Kidney glomerular epithelial cell (primary cell): Measurements from ENCODE around the gene SLC1A1.

Experiments used
- DNase-seq: peaks from one replicate; lab custom pipeline; 2025; lab: John Stamatoyannopoulos, UW

SLC1A1 gene

GRCh38 chr9:4489919-4490704 lies at the start of gene SLC1A1:
TSS of gene SLC1A1 (plus strand) at chr9:4490468. CDS start at chr9:4490680, 212 bp downstream.
- DNase-seq: peak; percentile 87

- DNase-seq: no peak
Measured at GRCh38 chr9:4442806-4443205, 47.5 kb upstream of the SLC1A1 start.

- DNase-seq: no peak
Measured at GRCh38 chr9:4443439-4443838, 46.8 kb upstream of the SLC1A1 start.

GRCh38 chr9:4461437-4461836 lies 28.8 kb upstream of the SLC1A1 start:
- DNase-seq: no peak

- no peak for DNase-seq
Measured at GRCh38 chr9:4463824-4464223, 26.4 kb upstream of the SLC1A1 start.

GRCh38 chr9:4464911-4465513 lies 25.3 kb upstream of the SLC1A1 start:
- no peak for DNase-seq

- no peak for DNase-seq
Measured at GRCh38 chr9:4465910-4466309, 24.4 kb upstream of the SLC1A1 start.

- no peak for DNase-seq
Measured at GRCh38 chr9:4475301-4475700, 15.0 kb upstream of the SLC1A1 start.

- no peak for DNase-seq
Measured at GRCh38 chr9:4486176-4486575, 4.1 kb upstream of the SLC1A1 start.

GRCh38 chr9:4489562-4489918 lies 728 bp upstream of the SLC1A1 start:
- no peak for DNase-seq

- peak; percentile 33 for DNase-seq
Measured at GRCh38 chr9:4490705-4491625, 697 bp downstream of the SLC1A1 start.

GRCh38 chr9:4491626-4491975 lies 1.3 kb downstream of the SLC1A1 start:
- DNase-seq: peak; percentile 30

- DNase-seq: no peak
Measured at GRCh38 chr9:4494332-4494731, 4.1 kb downstream of the SLC1A1 start.

GRCh38 chr9:4494806-4495205 lies 4.5 kb downstream of the SLC1A1 start:
- peak; percentile 33 for DNase-seq

- no peak for DNase-seq
Measured at GRCh38 chr9:4495537-4495936, 5.3 kb downstream of the SLC1A1 start.

- no peak for DNase-seq
Measured at GRCh38 chr9:4496497-4496896, 6.2 kb downstream of the SLC1A1 start.

- no peak for DNase-seq
Measured at GRCh38 chr9:4497395-4497794, 7.1 kb downstream of the SLC1A1 start.

GRCh38 chr9:4497855-4498254 lies 7.6 kb downstream of the SLC1A1 start:
- DNase-seq: peak; percentile 60

- no peak for DNase-seq
Measured at GRCh38 chr9:4499917-4500316, 9.6 kb downstream of the SLC1A1 start.

GRCh38 chr9:4501147-4501507 lies 10.9 kb downstream of the SLC1A1 start:
- no peak for DNase-seq

- DNase-seq: no peak
Measured at GRCh38 chr9:4502444-4502843, 12.2 kb downstream of the SLC1A1 start.

- no peak for DNase-seq
Measured at GRCh38 chr9:4503103-4503502, 12.8 kb downstream of the SLC1A1 start.

GRCh38 chr9:4504250-4504649 lies 14.0 kb downstream of the SLC1A1 start:
- no peak for DNase-seq
